GM23338 (cell line): ENCODE measurements around the gene SHISA6. TPM values are rescaled to one million over a fixed set of nuclear protein-coding genes. Genes with fewer than 3 reads are reported as not detected.

ENCODE experiments used
- ATAC-seq: fragments of 200-7000 bp; cut with Tn5 transposase; 3 replicates; pipeline ENCODE4 v1.9.1; 2020
- DNase-seq: peaks from one replicate; pipeline ENCODE4 v3.0.0-alpha.2; 2015; ENCODE audit warnings: low spot score
- H2AFZ ChIP-seq: fragments of 200-600 bp; sonication (generic); 2 replicates; pipeline ENCODE4 v1.8.0; 2016; ENCODE audit warnings: antibody characterized with exemption, mild to moderate bottlenecking, moderate library complexity
- H3F3A ChIP-seq: fragments of 200-600 bp; sonication (generic); replicated peaks from 2 replicates; pipeline ENCODE4 v1.8.0; 2017; ENCODE audit warnings: antibody characterized with exemption, mixed run types, low read depth
- H3K27ac ChIP-seq: fragments of 200-600 bp; sonication (generic); 2 replicates; pipeline ENCODE4 v1.6.1; 2016; ENCODE audit warnings: low read depth
- H3K27me3 ChIP-seq: fragments of 200-600 bp; sonication (generic); 2 replicates; pipeline ENCODE4 v1.8.0; 2016; ENCODE audit warnings: mild to moderate bottlenecking, mixed run types, moderate library complexity; ENCODE audit not compliant: insufficient read depth
- H3K36me3 ChIP-seq: fragments of 200-600 bp; sonication (generic); 2 replicates; pipeline ENCODE4 v1.8.0; 2016; ENCODE audit warnings: mild to moderate bottlenecking; ENCODE audit not compliant: insufficient read depth
- H3K4me1 ChIP-seq: fragments of 200-600 bp; sonication (generic); 2 replicates; pipeline ENCODE4 v1.8.0; 2016; ENCODE audit warnings: mild to moderate bottlenecking, moderate library complexity; ENCODE audit not compliant: insufficient read depth
- H3K4me2 ChIP-seq: fragments of 200-600 bp; sonication (generic); 2 replicates; pipeline ENCODE4 v1.7.1; 2017; ENCODE audit warnings: mixed run types
- H3K4me3 ChIP-seq: fragments of 200-600 bp; sonication (generic); 2 replicates; pipeline ENCODE4 v1.6.1; 2016; ENCODE audit warnings: mixed run types
- H3K79me2 ChIP-seq: fragments of 200-600 bp; sonication (generic); replicated peaks from 2 replicates; pipeline ENCODE4 v1.8.0; 2017; ENCODE audit warnings: mild to moderate bottlenecking; ENCODE audit not compliant: insufficient read depth
- H3K9me2 ChIP-seq: fragments of 200-600 bp; sonication (generic); 2 replicates; pipeline ENCODE4 v1.8.0; 2017; ENCODE audit not compliant: insufficient read depth
- H4K20me1 ChIP-seq: fragments of 200-600 bp; sonication (generic); replicated peaks from 2 replicates; pipeline ENCODE4 v1.8.0; 2017; ENCODE audit warnings: mild to moderate bottlenecking; ENCODE audit not compliant: insufficient read depth
- H3K27ac Mint-ChIP-seq: 2 replicates; pipeline ENCODE4 v1.8.0; 2020; ENCODE audit warnings: inconsistent platforms, mild to moderate bottlenecking, moderate library complexity, mixed read lengths
- H3K27me3 Mint-ChIP-seq: 3 replicates; pipeline ENCODE4 v1.8.0; 2022; ENCODE audit warnings: low read depth, mild to moderate bottlenecking, moderate library complexity, mixed read lengths, inconsistent platforms; ENCODE audit not compliant: insufficient read depth, poor library complexity
- H3K36me3 Mint-ChIP-seq: 3 replicates; pipeline ENCODE4 v1.8.0; 2021; ENCODE audit warnings: low read depth, mild to moderate bottlenecking, inconsistent platforms, moderate library complexity, mixed read lengths
- H3K4me1 Mint-ChIP-seq: 3 replicates; pipeline ENCODE4 v1.8.0; 2020; ENCODE audit warnings: mild to moderate bottlenecking, inconsistent platforms, mixed read lengths
- H3K4me3 Mint-ChIP-seq: 3 replicates; pipeline ENCODE4 v1.8.0; 2021; ENCODE audit warnings: moderate library complexity, mild to moderate bottlenecking, inconsistent platforms, mixed read lengths
- H3K9me3 Mint-ChIP-seq: 3 replicates; pipeline ENCODE4 v1.8.0; 2020; ENCODE audit warnings: moderate library complexity, mild to moderate bottlenecking, inconsistent platforms, mixed read lengths
- EZH2 ChIP-seq: fragments of 200-600 bp; sonication (generic); IDR thresholded peaks from one replicate; pipeline ENCODE4 v1.8.0; 2017; ENCODE audit warnings: antibody characterized with exemption, mild to moderate bottlenecking, low read depth; ENCODE audit not compliant: unreplicated experiment
- EZH2phosphoT487 ChIP-seq: fragments of 200-600 bp; sonication (generic); IDR thresholded peaks from one replicate; pipeline ENCODE4 v1.8.1; 2018; ENCODE audit warnings: antibody characterized with exemption; ENCODE audit not compliant: unreplicated experiment
- NANOG ChIP-seq: IDR thresholded peaks from 2 replicates; pipeline ENCODE4 v1.6.1; 2016; ENCODE audit warnings: antibody characterized with exemption, borderline replicate concordance
- ZNF114 ChIP-seq: fragments of 250-450 bp; sonication (Bioruptor Pico); IDR thresholded peaks from 2 replicates; pipeline ENCODE4 v1.5.0; 2020; ENCODE audit warnings: mild to moderate bottlenecking, moderate library complexity
- ZNF331 ChIP-seq: fragments of 250-450 bp; sonication (Bioruptor Pico); IDR thresholded peaks from 2 replicates; pipeline ENCODE4 v1.5.0; 2020; ENCODE audit warnings: low read depth, mild to moderate bottlenecking, moderate library complexity
- polyA plus RNA-seq: library from polyadenylated mRNA; unstranded; fragments of >200 nt; fragmentation: Nextera tagmentation; extraction: Ambion mirVana; gene quantifications from 2 replicates; pipeline ENCODE4 v1.2.1, GENCODE V29; 2016
- total RNA-seq: library from RNA; depleted of rRNA; stranded (reverse); fragments of >200 nt; shearing (Covaris generic); gene quantifications from 2 replicates; pipeline ENCODE4 v1.2.3, GENCODE V29; 2014
- TF ChIP-seq, protein P1 (sequence below), 2 experiments: fragments of 200-600 bp in 1 of 2; sonication (generic) in 1 of 2; conservative IDR thresholded peaks; 2 replicates each; pipeline versions ENCODE4 v1.5.1 to v1.6.1; 2016 to 2017; ENCODE audit warnings: antibody characterized with exemption in 2 of 2, low read depth in 2 of 2, mild to moderate bottlenecking in 2 of 2, moderate library complexity in 1 of 2
- TF ChIP-seq, protein P2 (sequence below): IDR thresholded peaks from 2 replicates; pipeline ENCODE4 v1.6.1; 2016; ENCODE audit warnings: antibody characterized with exemption
- TF ChIP-seq, protein P3 (sequence below): fragments of 250-450 bp; sonication (Bioruptor Pico); IDR thresholded peaks from 2 replicates; pipeline ENCODE4 v1.5.0; 2020; ENCODE audit warnings: mild to moderate bottlenecking, moderate library complexity

SHISA6 gene
- total and polyA plus RNA-seq, 2 experiments from 2014 or later: 0.52 TPM; not detected in 1

DNA sequence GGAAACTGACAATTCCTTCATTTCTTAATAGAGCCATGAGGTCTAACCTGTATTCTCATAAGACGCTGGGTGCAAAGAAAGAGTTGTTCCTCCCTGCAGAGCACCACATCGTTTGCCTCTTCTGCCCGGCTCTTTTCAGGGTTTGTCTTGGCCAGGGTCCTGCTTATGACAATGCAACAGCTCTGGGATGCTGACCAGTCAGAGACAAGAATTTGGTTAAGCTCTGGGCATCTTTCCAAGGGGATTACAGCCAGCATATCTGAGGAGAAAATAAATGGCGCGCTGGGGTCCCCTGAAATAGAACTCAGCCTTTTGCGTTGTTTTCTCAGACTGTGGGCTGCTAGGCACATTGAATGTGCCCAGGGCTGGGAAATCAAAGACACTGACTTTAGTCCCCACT, 128.6 kb downstream of the SHISA6 start:
- no peak for DNase-seq
- no peaks in the 10 kb centered on the region for H3F3A ChIP-seq
- ATAC-seq: no peak
- no peaks in the 10 kb centered on the region for H3K4me1 ChIP-seq
- H3K4me2 ChIP-seq: no peak overlapping the region
- Mint-ChIP-seq H3K27ac (no peak overlapping the region), H3K27me3 (no peaks in the 10 kb centered on the region), H3K4me1 (no peaks in the 10 kb centered on the region), H3K4me3 (no peak overlapping the region), H3K36me3 (peaks cover 23% of the 10 kb centered on the region; the same call in 2 of the 3 replicates), H3K9me3 (peaks cover 30% of the 10 kb centered on the region)
- H3K27me3 ChIP-seq: no peaks in the 10 kb centered on the region
- H3K27ac ChIP-seq: no peak overlapping the region
- H3K36me3 ChIP-seq: peaks cover 8% of the 10 kb centered on the region; the same call in 1 of the 2 replicates
- H2AFZ ChIP-seq: no peak overlapping the region
- H4K20me1 ChIP-seq: no peaks in the 10 kb centered on the region
- TF ChIP-seq EZH2: no peak
- no peak for TF ChIP-seq ZNF114
- TF ChIP-seq, protein P1, sequence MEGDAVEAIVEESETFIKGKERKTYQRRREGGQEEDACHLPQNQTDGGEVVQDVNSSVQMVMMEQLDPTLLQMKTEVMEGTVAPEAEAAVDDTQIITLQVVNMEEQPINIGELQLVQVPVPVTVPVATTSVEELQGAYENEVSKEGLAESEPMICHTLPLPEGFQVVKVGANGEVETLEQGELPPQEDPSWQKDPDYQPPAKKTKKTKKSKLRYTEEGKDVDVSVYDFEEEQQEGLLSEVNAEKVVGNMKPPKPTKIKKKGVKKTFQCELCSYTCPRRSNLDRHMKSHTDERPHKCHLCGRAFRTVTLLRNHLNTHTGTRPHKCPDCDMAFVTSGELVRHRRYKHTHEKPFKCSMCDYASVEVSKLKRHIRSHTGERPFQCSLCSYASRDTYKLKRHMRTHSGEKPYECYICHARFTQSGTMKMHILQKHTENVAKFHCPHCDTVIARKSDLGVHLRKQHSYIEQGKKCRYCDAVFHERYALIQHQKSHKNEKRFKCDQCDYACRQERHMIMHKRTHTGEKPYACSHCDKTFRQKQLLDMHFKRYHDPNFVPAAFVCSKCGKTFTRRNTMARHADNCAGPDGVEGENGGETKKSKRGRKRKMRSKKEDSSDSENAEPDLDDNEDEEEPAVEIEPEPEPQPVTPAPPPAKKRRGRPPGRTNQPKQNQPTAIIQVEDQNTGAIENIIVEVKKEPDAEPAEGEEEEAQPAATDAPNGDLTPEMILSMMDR (conservative IDR thresholded peaks at IDR 0.05; ENCODE audit: low read depth in 2 of 2): no peak
- TF ChIP-seq ZNF331 (CRISPR knock-in tag): no peak
- no peak for TF ChIP-seq EZH2phosphoT487
- TF ChIP-seq, protein P2, sequence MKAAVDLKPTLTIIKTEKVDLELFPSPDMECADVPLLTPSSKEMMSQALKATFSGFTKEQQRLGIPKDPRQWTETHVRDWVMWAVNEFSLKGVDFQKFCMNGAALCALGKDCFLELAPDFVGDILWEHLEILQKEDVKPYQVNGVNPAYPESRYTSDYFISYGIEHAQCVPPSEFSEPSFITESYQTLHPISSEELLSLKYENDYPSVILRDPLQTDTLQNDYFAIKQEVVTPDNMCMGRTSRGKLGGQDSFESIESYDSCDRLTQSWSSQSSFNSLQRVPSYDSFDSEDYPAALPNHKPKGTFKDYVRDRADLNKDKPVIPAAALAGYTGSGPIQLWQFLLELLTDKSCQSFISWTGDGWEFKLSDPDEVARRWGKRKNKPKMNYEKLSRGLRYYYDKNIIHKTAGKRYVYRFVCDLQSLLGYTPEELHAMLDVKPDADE: no peak
- TF ChIP-seq NANOG: no peak
- TF ChIP-seq, protein P3, sequence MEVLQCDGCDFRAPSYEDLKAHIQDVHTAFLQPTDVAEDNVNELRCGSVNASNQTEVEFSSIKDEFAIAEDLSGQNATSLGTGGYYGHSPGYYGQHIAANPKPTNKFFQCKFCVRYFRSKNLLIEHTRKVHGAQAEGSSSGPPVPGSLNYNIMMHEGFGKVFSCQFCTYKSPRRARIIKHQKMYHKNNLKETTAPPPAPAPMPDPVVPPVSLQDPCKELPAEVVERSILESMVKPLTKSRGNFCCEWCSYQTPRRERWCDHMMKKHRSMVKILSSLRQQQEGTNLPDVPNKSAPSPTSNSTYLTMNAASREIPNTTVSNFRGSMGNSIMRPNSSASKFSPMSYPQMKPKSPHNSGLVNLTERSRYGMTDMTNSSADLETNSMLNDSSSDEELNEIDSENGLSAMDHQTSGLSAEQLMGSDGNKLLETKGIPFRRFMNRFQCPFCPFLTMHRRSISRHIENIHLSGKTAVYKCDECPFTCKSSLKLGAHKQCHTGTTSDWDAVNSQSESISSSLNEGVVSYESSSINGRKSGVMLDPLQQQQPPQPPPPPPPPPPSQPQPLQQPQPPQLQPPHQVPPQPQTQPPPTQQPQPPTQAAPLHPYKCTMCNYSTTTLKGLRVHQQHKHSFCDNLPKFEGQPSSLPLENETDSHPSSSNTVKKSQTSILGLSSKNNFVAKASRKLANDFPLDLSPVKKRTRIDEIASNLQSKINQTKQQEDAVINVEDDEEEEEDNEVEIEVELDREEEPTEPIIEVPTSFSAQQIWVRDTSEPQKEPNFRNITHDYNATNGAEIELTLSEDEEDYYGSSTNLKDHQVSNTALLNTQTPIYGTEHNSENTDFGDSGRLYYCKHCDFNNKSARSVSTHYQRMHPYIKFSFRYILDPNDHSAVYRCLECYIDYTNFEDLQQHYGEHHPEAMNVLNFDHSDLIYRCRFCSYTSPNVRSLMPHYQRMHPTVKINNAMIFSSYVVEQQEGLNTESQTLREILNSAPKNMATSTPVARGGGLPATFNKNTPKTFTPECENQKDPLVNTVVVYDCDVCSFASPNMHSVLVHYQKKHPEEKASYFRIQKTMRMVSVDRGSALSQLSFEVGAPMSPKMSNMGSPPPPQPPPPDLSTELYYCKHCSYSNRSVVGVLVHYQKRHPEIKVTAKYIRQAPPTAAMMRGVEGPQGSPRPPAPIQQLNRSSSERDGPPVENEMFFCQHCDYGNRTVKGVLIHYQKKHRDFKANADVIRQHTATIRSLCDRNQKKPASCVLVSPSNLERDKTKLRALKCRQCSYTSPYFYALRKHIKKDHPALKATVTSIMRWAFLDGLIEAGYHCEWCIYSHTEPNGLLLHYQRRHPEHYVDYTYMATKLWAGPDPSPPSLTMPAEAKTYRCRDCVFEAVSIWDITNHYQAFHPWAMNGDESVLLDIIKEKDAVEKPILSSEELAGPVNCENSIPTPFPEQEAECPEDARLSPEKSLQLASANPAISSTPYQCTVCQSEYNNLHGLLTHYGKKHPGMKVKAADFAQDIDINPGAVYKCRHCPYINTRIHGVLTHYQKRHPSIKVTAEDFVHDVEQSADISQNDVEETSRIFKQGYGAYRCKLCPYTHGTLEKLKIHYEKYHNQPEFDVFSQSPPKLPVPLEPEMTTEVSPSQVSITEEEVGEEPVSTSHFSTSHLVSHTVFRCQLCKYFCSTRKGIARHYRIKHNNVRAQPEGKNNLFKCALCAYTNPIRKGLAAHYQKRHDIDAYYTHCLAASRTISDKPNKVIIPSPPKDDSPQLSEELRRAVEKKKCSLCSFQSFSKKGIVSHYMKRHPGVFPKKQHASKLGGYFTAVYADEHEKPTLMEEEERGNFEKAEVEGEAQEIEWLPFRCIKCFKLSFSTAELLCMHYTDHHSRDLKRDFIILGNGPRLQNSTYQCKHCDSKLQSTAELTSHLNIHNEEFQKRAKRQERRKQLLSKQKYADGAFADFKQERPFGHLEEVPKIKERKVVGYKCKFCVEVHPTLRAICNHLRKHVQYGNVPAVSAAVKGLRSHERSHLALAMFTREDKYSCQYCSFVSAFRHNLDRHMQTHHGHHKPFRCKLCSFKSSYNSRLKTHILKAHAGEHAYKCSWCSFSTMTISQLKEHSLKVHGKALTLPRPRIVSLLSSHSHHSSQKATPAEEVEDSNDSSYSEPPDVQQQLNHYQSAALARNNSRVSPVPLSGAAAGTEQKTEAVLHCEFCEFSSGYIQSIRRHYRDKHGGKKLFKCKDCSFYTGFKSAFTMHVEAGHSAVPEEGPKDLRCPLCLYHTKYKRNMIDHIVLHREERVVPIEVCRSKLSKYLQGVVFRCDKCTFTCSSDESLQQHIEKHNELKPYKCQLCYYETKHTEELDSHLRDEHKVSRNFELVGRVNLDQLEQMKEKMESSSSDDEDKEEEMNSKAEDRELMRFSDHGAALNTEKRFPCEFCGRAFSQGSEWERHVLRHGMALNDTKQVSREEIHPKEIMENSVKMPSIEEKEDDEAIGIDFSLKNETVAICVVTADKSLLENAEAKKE (CRISPR knock-in tag): no peak
- H3K9me2 ChIP-seq: no peaks in the 10 kb centered on the region
- H3K79me2 ChIP-seq: no peaks in the 10 kb centered on the region
- H3K4me3 ChIP-seq: no peak overlapping the region
